Upper lobe of left lung (tissue), 6 donors: ENCODE measurements around the gene CSK. TPM values are rescaled to one million over a fixed set of nuclear protein-coding genes. Genes with fewer than 3 reads are reported as not detected.
"Not testable (repeated sequence)": the region's sequence is repeated elsewhere in the genome, so short reads cannot be mapped to it uniquely, and the experiment has no call there.

ENCODE experiments used
- ATAC-seq, 2 donors: fragments of 200-7000 bp; cut with Tn5 transposase; one replicate each; pipeline ENCODE4 v1.9.1; 2022; ENCODE audit warnings: mild to moderate bottlenecking in 2 of 2, moderate library complexity in 2 of 2; ENCODE audit not compliant: low FRiP score in 2 of 2
- DNase-seq, 2 donors: peaks; one replicate each; pipeline ENCODE4 v3.0.0-alpha.2; 2019 to 2020
- H3K27ac ChIP-seq, 4 donors: fragments of 200-600 bp; sonication (generic); one replicate each; pipeline ENCODE4 v1.5.1; 2016 to 2019
- H3K27me3 ChIP-seq, 4 donors: fragments of 200-600 bp; sonication (generic); one replicate each; pipeline ENCODE4 v1.5.1; 2017 to 2019
- H3K36me3 ChIP-seq, 4 donors: fragments of 200-600 bp; sonication (generic); one replicate each; pipeline ENCODE4 v1.5.1; 2016 to 2019
- H3K4me1 ChIP-seq, 4 donors: fragments of 200-600 bp; sonication (generic); one replicate each; pipeline ENCODE4 v1.5.1; 2018 to 2019
- H3K4me3 ChIP-seq, 4 donors: fragments of 200-600 bp; sonication (generic); one replicate each; pipeline ENCODE4 v1.5.1; 2017 to 2019; ENCODE audit warnings: mild to moderate bottlenecking in 2 of 4, moderate library complexity in 1 of 4
- H3K9me3 ChIP-seq, 4 donors: fragments of 200-600 bp; sonication (generic); one replicate each; pipeline ENCODE4 v1.5.1; 2018 to 2019
- EP300 ChIP-seq, 4 donors: sonication (generic); formaldehyde crosslinking; IDR thresholded peaks; one replicate each; pipeline ENCODE4 v1.5.1; 2017; ENCODE audit warnings: antibody characterized with exemption in 4 of 4, control low read depth in 2 of 4
- POLR2A ChIP-seq, 4 donors: fragments of 450-650 bp; IDR thresholded peaks; one replicate each; pipeline ENCODE4 v1.5.1; 2016 to 2017; ENCODE audit warnings: antibody characterized with exemption in 4 of 4, mild to moderate bottlenecking in 2 of 4
- POLR2AphosphoS5 ChIP-seq, 2 donors: sonication (generic); formaldehyde crosslinking; IDR thresholded peaks; one replicate each; pipeline ENCODE4 v1.5.1; 2017; ENCODE audit warnings: antibody characterized with exemption in 2 of 2
- WGBS, 2 donors: methylation state at CpG; one replicate each; pipeline ENCODE4 v1.1.5; 2017 to 2018; 5-methylcytosine and 5-hydroxymethylcytosine counted together
- total RNA-seq, 6 donors: library from RNA; depleted of rRNA in 4 of 6; stranded (reverse); fragments of >200 nt in 4 of 6; gene quantifications; one replicate each; pipeline versions ENCODE4 v1.1.0 to v1.2.1, GENCODE V29; 2016 to 2021
- TF ChIP-seq, protein P1 (sequence below), 6 experiments: fragments of 450-650 bp in 4 of 6; fragments of 200-600 bp in 2 of 6; sonication (generic) in 2 of 6; IDR thresholded peaks; one replicate each; pipeline ENCODE4 v1.5.1; 2016 to 2019; ENCODE audit warnings: antibody characterized with exemption in 6 of 6
- donor health status: DM: no; HTN: no; CAD: no; lungs with moderate emphysema.
- donor health status: DM: no; HTN: yes; CAD: no; lungs with severe emphysema.

The CSK gene
- total RNA-seq, 6 donors from 2014 or later: 32.7 to 104 (median 64.8) TPM

DNA sequence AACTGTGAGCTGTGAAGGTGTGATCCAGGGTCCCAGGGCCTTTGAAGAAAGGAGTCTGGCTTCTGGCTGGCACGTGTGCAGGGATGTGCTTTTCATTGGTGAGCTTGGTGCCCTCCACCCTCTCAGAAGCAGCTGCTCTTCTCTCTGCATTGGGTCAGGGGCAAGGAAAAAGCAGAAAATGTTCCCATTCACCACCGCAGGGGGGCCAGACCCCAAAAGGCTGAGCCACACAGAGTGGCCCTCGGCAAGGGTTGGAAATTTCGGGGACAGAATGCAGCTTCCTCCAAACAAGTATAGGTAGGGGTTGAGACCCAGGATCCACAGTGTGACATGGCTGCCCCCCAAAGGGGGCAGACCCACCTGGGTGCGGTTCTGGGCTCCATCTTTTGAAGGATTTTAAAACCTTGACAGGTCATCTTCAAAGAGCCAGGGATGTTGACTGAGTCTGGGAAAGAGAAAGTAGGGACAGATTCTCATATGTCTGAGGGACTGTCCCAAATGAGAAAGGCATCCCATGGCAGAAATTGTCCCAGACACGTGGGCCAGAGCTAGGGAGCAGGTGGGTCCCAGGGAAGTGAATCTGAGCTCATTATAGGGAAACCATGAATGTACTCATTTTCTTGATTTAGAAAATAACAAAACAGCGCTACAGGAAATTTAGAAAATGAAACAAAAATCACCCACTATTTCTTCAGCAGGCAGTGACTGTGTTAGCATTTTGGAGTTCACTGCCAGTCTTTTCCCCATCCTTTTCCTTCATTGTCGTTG is 2.7 kb downstream of the CSK start:
- ATAC-seq: no peak
- peak overlapping the region in 3 of 4 donors; percentile 86 to 90 (median 89) for H3K4me3 ChIP-seq
- TF ChIP-seq, protein P1, sequence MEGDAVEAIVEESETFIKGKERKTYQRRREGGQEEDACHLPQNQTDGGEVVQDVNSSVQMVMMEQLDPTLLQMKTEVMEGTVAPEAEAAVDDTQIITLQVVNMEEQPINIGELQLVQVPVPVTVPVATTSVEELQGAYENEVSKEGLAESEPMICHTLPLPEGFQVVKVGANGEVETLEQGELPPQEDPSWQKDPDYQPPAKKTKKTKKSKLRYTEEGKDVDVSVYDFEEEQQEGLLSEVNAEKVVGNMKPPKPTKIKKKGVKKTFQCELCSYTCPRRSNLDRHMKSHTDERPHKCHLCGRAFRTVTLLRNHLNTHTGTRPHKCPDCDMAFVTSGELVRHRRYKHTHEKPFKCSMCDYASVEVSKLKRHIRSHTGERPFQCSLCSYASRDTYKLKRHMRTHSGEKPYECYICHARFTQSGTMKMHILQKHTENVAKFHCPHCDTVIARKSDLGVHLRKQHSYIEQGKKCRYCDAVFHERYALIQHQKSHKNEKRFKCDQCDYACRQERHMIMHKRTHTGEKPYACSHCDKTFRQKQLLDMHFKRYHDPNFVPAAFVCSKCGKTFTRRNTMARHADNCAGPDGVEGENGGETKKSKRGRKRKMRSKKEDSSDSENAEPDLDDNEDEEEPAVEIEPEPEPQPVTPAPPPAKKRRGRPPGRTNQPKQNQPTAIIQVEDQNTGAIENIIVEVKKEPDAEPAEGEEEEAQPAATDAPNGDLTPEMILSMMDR (IDR thresholded peaks at IDR 0.05): no peak
- TF ChIP-seq POLR2AphosphoS5 (IDR thresholded peaks at IDR 0.05) (no peak), EP300 (IDR thresholded peaks at IDR 0.05) (no peak), POLR2A (IDR thresholded peaks at IDR 0.05) (no peak)

DNA sequence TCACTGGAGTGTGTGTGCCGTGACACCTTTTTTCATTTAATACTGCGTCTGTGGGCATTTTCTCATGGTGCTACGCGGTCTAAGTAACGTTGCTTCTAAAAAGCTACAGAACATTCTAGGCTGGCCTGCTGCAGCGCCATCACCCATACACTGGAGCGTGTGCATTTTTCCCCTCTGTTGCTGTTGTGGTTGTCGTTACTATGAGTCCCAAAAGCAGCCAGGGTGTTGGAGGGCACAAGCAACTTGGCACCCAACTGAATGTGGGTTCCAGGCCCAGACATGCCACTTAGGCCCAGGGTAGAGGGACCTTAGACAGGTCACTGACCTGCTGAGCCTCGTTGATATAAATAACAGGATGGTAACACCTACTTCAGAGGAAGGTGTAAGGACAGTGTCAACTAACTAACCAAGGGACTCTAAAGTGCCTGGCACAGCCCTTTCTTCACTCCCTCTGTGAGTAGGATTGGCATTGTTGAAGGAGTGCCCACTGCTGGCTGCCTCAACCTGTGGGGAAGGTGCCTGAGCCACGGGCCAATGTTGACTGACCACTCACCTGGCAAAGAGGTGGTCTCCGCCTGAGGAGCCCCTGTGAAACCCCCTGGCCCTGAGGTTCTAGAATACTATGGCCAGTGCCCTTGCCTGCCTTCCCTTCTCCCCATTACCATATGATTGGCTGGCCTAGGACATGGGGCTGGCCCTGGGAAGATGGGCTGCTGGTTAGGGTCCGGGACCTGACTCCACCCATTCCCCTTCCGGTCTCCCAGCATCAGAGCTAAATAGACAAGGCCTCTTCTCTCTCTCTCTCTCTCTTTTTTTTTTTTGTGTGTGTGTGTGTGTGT is 3.5 kb downstream of the CSK start:
- peak overlapping the region in 1 of 4 donors; percentile 89 for H3K4me3 ChIP-seq
- DNase-seq: no peak
- no peak for TF ChIP-seq POLR2A (IDR thresholded peaks at IDR 0.05)
- TF ChIP-seq POLR2AphosphoS5 (IDR thresholded peaks at IDR 0.05): no peak
- TF ChIP-seq, protein P1 (IDR thresholded peaks at IDR 0.05): no peak
- TF ChIP-seq EP300 (IDR thresholded peaks at IDR 0.05): no peak
- H3K4me1 ChIP-seq: peaks cover 84 to 92% (median 89%) of the 10 kb centered on the region in 4 donors
- 72 to 74% methylated on average over 11 to 12 of the region's 13 CpGs for WGBS, 2 donors
- H3K27me3 ChIP-seq: no peaks in the 10 kb centered on the region
- H3K36me3 ChIP-seq: no peaks in the 10 kb centered on the region
- ATAC-seq: no peak
- peak overlapping the region; percentile 88 to 99 (median 96) for H3K27ac ChIP-seq
- no peaks in the 10 kb centered on the region for H3K9me3 ChIP-seq

More for the DNA sequence above, 2.7 kb downstream of the CSK start:
- DNase-seq: no peak
- Histone ChIP-seq H3K4me1 (peaks cover 81 to 92% (median 87%) of the 10 kb centered on the region in 4 donors), H3K9me3 (no peaks in the 10 kb centered on the region), H3K27me3 (no peaks in the 10 kb centered on the region), H3K27ac (peak overlapping the region; percentile 88 to 99 (median 96)), H3K36me3 (no peaks in the 10 kb centered on the region)
- 56 to 70% methylated on average over 8 of the region's 8 CpGs for WGBS, 2 donors

DNA sequence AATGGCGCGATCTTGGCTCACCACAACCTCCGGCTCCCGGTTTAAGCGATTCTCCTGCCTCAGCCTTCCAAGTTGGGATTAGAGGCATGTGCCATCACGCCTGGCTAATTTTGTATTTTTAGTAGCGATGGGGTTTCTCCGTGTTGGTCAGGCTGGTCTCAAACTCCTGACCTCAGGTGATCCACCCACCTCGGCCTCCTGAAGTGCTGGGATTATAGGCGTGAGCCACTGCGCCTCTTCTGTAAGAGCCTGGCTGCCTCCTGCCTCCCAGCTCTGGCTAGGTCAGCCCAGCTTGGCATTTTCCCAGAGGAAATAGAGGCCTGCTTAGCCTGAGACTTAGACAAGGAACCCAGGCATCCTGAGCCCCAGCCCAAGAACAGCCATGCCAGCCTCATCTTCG is 4.2 kb downstream of the CSK start:
- Histone ChIP-seq H3K4me3 (peak overlapping the region in 1 of 4 donors; percentile 27), H3K27ac (peak overlapping the region; percentile 88 to 99 (median 96)), H3K4me1 (peaks cover 87 to 92% (median 90%) of the 10 kb centered on the region in 4 donors)
- not testable (repeated sequence) for H3K27me3 ChIP-seq, ATAC-seq, DNase-seq, H3K36me3 ChIP-seq, H3K9me3 ChIP-seq
- WGBS, 2 donors: 73 to 81% methylated on average over 3 to 12 of the region's 12 CpGs

DNA sequence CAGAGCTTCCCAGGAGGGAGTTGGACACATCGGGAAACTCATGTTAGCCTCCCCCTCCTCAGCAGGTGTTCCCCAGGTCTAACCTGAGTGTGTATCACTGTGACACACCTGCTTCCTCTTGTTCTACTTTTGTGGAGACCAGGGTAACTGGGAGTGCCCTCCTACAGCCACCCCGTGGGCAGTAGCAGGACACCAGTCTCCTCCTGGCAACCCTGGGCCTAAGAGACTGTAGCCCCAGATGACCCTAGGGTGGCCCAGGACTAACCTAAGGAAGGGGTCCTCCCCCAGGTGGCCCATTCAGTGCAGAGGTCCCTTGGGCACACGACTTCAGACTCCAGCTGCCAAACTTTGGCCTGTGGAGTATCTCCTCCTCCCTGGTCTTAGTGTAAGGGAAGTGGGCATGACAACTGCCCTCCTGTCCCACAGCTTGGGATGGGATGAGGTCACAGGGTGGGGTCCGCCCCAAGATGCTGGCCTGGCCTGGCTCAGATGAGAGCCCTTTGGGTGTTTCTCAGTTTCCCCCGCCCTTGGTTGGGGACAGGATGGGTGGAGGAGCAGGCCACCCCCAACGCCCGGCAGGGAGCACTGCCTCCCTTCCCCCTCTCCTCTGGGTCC is 4.8 kb downstream of the CSK start:
- peak; percentile 2 to 43 for ATAC-seq
- peak in 1 of 2 donors; percentile 65 for DNase-seq

More for the DNA sequence above, 4.8 kb downstream of the CSK start:
- Histone ChIP-seq H3K4me1 (peaks cover 84 to 92% (median 87%) of the 10 kb centered on the region in 4 donors), H3K27ac (peak overlapping the region; percentile 88 to 99 (median 96)), H3K9me3 (no peaks in the 10 kb centered on the region), H3K27me3 (no peaks in the 10 kb centered on the region), H3K36me3 (no peaks in the 10 kb centered on the region), H3K4me3 (peak overlapping the region in 2 of 4 donors; percentile 0 to 27)
- WGBS, 2 donors: 48 to 52% methylated on average over 4 to 7 of the region's 7 CpGs
- TF ChIP-seq POLR2A (IDR thresholded peaks at IDR 0.05) (peak in 1 of 4 donors; percentile 13), EP300 (IDR thresholded peaks at IDR 0.05) (no peak), POLR2AphosphoS5 (IDR thresholded peaks at IDR 0.05) (peak in 1 of 2 donors; percentile 58)
- TF ChIP-seq, protein P1 (IDR thresholded peaks at IDR 0.05): no peak
